DMS53 (cell line): ENCODE results near the gene KDF1.
A peak's percentile ranks its signal among the peaks of the same experiment; 100 is the strongest.

Experiments used
- DNase-seq: peaks from one replicate; lab custom pipeline; 2025; lab: John Stamatoyannopoulos, UW

Gene KDF1

GRCh38 chr1:26959722-26960624 lies at the start of gene KDF1:
KDF1 (minus strand) TSS chr1:26960468; CDS start chr1:26952380, 8,088 bp downstream.
- DNase-seq: peak; percentile 97

- DNase-seq: no peak
These were observed 49.4 kb upstream of the KDF1 start for GRCh38 chr1:27009601-27010197.

- peak; percentile 35 for DNase-seq
These were observed 47.8 kb upstream of the KDF1 start for GRCh38 chr1:27007909-27008582.

GRCh38 chr1:27006683-27007082 lies 46.4 kb upstream of the KDF1 start:
- DNase-seq: no peak

GRCh38 chr1:27005648-27006496 lies 45.6 kb upstream of the KDF1 start:
- DNase-seq: no peak

GRCh38 chr1:27005166-27005530 lies 44.9 kb upstream of the KDF1 start:
- no peak for DNase-seq

GRCh38 chr1:27004471-27005165 lies 44.4 kb upstream of the KDF1 start:
- peak; percentile 62 for DNase-seq

GRCh38 chr1:27003745-27004470 lies 43.6 kb upstream of the KDF1 start:
- DNase-seq: peak; percentile 75

GRCh38 chr1:27001570-27002360 lies 41.5 kb upstream of the KDF1 start:
- no peak for DNase-seq

GRCh38 chr1:27000817-27001460 lies 40.7 kb upstream of the KDF1 start:
- DNase-seq: no peak

- no peak for DNase-seq
These were observed 40.0 kb upstream of the KDF1 start for GRCh38 chr1:27000090-27000816.

- no peak for DNase-seq
These were observed 39.2 kb upstream of the KDF1 start for GRCh38 chr1:26999440-26999987.

GRCh38 chr1:26998429-26999300 lies 38.4 kb upstream of the KDF1 start:
- DNase-seq: no peak

GRCh38 chr1:26996665-26997064 lies 36.4 kb upstream of the KDF1 start:
- no peak for DNase-seq

- DNase-seq: no peak
These were observed 35.8 kb upstream of the KDF1 start for GRCh38 chr1:26996024-26996423.

GRCh38 chr1:26994787-26995517 lies 34.7 kb upstream of the KDF1 start:
- DNase-seq: peak; percentile 74
